ENCODE measurements around the gene FNIP2. TPM values are rescaled to one million over a fixed set of nuclear protein-coding genes. Genes with fewer than 3 reads are reported as not detected.

The FNIP2 gene
- polyA plus RNA-seq, 1 donor from 2014 or later: 51.7 TPM

GRCh38 chr4:158857951-158858350, 89.1 kb downstream of the FNIP2 start:
- H3K9me3 ChIP-seq (ENCODE audit: low read length): no peaks in the 10 kb centered on the region
- H4K20me1 ChIP-seq (ENCODE audit: insufficient read depth): no peaks in the 10 kb centered on the region
- H3K9ac ChIP-seq (ENCODE audit: low read length): no peak overlapping the region
- no peak overlapping the region for H3K27ac ChIP-seq (ENCODE audit: low read length)
- H3F3A ChIP-seq (ENCODE audit: insufficient read depth, low read length, poor library complexity, severe bottlenecking): no peaks in the 10 kb centered on the region
- H3K4me3 ChIP-seq (ENCODE audit: low read length): no peak overlapping the region
- peaks cover 8% of the 10 kb centered on the region for H3K36me3 ChIP-seq (ENCODE audit: insufficient read depth, low read length)
- H3K27me3 ChIP-seq (ENCODE audit: insufficient read depth, low read depth, low read length): no peaks in the 10 kb centered on the region
- no peak overlapping the region for H3K4me2 ChIP-seq (ENCODE audit: low read length)
- H2AFZ ChIP-seq (ENCODE audit: low read depth, low read length): no peak overlapping the region
- TF ChIP-seq REST (IDR thresholded peaks at IDR 0.05; ENCODE audit: borderline replicate concordance) (no peak), EP300 (conservative IDR thresholded peaks at IDR 0.05; ENCODE audit: poor library complexity, severe bottlenecking) (no peak), MXI1 (conservative IDR thresholded peaks at IDR 0.05; ENCODE audit: poor library complexity, severe bottlenecking) (no peak), RAD21 (conservative IDR thresholded peaks at IDR 0.05) (no peak), SMC3 (conservative IDR thresholded peaks at IDR 0.05; ENCODE audit: poor library complexity) (no peak)
- H3K9me2 ChIP-seq (ENCODE audit: insufficient read depth, low read length): no peaks in the 10 kb centered on the region
- peaks cover 4% of the 10 kb centered on the region for H3K79me2 ChIP-seq (replicated peaks; ENCODE audit: insufficient read depth, low read length)

DNA sequence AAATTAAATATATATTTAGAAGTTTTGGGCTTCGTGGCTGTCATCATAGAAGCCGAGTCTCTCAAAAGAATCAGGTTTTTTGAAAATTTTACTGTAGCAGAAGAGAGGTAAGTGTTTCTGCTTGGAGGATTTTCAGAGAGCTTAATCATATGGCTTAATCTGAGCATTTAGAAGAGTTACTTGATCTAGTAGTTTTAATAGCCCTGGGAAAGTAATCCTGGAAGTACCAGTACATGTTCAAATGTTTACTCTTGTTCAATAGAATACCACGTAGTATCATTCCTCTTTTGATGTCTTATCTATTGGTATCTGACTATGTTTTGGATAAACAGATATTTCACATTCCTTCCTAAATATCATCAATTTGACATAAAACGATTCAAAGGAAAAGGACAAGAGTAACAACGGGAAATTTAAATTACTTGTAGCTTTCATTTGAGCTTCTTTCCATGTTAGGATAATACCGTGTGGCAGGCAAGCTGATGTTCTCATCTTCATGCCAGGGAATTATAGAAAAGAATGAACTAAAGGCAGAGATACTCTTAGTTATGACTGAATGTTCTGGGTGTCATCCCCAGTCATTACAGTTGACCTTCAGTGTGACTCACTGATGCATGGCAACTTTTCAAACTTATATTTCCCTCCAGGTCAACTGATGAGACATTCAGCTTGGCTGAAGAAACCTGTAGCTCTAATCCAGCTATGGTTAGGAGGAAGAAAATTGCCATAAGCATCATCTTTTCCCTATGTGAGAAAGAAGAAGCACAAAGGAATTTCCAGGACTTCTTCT, 89.8 kb downstream of the FNIP2 start:
- Histone ChIP-seq H3K9me3 (ENCODE audit: low read length) (no peaks in the 10 kb centered on the region), H3K4me2 (ENCODE audit: low read length) (no peak overlapping the region), H3K27me3 (ENCODE audit: insufficient read depth, low read depth, low read length) (no peaks in the 10 kb centered on the region), H3K36me3 (ENCODE audit: insufficient read depth, low read length) (peaks cover 14% of the 10 kb centered on the region), H3K9me2 (ENCODE audit: insufficient read depth, low read length) (no peaks in the 10 kb centered on the region), H4K20me1 (ENCODE audit: insufficient read depth) (no peaks in the 10 kb centered on the region), H3K9ac (ENCODE audit: low read length) (no peak overlapping the region), H2AFZ (ENCODE audit: low read depth, low read length) (no peak overlapping the region), H3K27ac (ENCODE audit: low read length) (no peak overlapping the region), H3K4me3 (ENCODE audit: low read length) (no peak overlapping the region), H3F3A (ENCODE audit: insufficient read depth, low read length, poor library complexity, severe bottlenecking) (no peaks in the 10 kb centered on the region), H3K79me2 (replicated peaks; ENCODE audit: insufficient read depth, low read length) (peaks cover 4% of the 10 kb centered on the region)
- TF ChIP-seq EP300 (conservative IDR thresholded peaks at IDR 0.05; ENCODE audit: poor library complexity, severe bottlenecking) (no peak), EZH2 (IDR thresholded peaks at IDR 0.05; ENCODE audit: borderline replicate concordance, insufficient read depth, low read length, poor library complexity, severe bottlenecking) (no peak), SMC3 (conservative IDR thresholded peaks at IDR 0.05; ENCODE audit: poor library complexity) (no peak), MXI1 (conservative IDR thresholded peaks at IDR 0.05; ENCODE audit: poor library complexity, severe bottlenecking) (no peak), RAD21 (conservative IDR thresholded peaks at IDR 0.05) (no peak), REST (IDR thresholded peaks at IDR 0.05; ENCODE audit: borderline replicate concordance) (no peak), POLR2AphosphoS5 (IDR thresholded peaks at IDR 0.05) (no peak), TAF1 (IDR thresholded peaks at IDR 0.05; ENCODE audit: low read depth) (no peak)
- TF ChIP-seq, protein P1, sequence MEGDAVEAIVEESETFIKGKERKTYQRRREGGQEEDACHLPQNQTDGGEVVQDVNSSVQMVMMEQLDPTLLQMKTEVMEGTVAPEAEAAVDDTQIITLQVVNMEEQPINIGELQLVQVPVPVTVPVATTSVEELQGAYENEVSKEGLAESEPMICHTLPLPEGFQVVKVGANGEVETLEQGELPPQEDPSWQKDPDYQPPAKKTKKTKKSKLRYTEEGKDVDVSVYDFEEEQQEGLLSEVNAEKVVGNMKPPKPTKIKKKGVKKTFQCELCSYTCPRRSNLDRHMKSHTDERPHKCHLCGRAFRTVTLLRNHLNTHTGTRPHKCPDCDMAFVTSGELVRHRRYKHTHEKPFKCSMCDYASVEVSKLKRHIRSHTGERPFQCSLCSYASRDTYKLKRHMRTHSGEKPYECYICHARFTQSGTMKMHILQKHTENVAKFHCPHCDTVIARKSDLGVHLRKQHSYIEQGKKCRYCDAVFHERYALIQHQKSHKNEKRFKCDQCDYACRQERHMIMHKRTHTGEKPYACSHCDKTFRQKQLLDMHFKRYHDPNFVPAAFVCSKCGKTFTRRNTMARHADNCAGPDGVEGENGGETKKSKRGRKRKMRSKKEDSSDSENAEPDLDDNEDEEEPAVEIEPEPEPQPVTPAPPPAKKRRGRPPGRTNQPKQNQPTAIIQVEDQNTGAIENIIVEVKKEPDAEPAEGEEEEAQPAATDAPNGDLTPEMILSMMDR (IDR thresholded peaks at IDR 0.05; ENCODE audit: poor library complexity, severe bottlenecking): no peak

Data from neural cell (in vitro differentiated cells).